ENCODE data around the gene NUP155.
"Not testable (repeated sequence)": the region's sequence is repeated elsewhere in the genome, so short reads cannot be mapped to it uniquely, and the experiment has no call there.

The NUP155 gene

GRCh38 chr5:37275511-37275910 is 95.4 kb downstream of the NUP155 start:
- no peak for DNase-seq (ENCODE audit: low read depth)

GRCh38 chr5:37272511-37272910 is 98.4 kb downstream of the NUP155 start:
- DNase-seq (ENCODE audit: low read depth): no peak

- DNase-seq (ENCODE audit: low read depth): not testable (repeated sequence)
Measured at GRCh38 chr5:37268100-37268499, 102.8 kb downstream of the NUP155 start.

GRCh38 chr5:37255774-37256358 is 115.0 kb downstream of the NUP155 start:
- no peak for DNase-seq (ENCODE audit: low read depth)

- DNase-seq (ENCODE audit: low read depth): no peak
Measured at GRCh38 chr5:37254581-37254980, 116.3 kb downstream of the NUP155 start.

GRCh38 chr5:37251665-37252064 is 119.2 kb downstream of the NUP155 start:
- no peak for DNase-seq (ENCODE audit: low read depth)

GRCh38 chr5:37249815-37250164 is 121.1 kb downstream of the NUP155 start:
- no peak for DNase-seq (ENCODE audit: low read depth)

- DNase-seq (ENCODE audit: low read depth): peak; percentile 13
Measured at GRCh38 chr5:37248970-37249814, 121.7 kb downstream of the NUP155 start, which contains the start of gene CPLANE1. TSS of gene CPLANE1 (minus strand) at chr5:37249376. CDS start at chr5:37247698, 1,678 bp downstream.

- DNase-seq (ENCODE audit: low read depth): no peak
Measured at GRCh38 chr5:37248421-37248969, 122.4 kb downstream of the NUP155 start.

- no peak for DNase-seq (ENCODE audit: low read depth)
Measured at GRCh38 chr5:37247496-37247895, 123.4 kb downstream of the NUP155 start.

- DNase-seq (ENCODE audit: low read depth): no peak
Measured at GRCh38 chr5:37247036-37247435, 123.9 kb downstream of the NUP155 start.
